Neural progenitor cell (in vitro differentiated cells): ENCODE measurements around the gene SLC9B1.

ENCODE experiments used
- CTCF ChIP-seq: fragments of 200-600 bp; sonication (generic); IDR thresholded peaks from 2 replicates; pipeline ENCODE4 v1.5.1; 2017; ENCODE audit warnings: antibody characterized with exemption, mild to moderate bottlenecking
- EZH2 ChIP-seq: fragments of 200-600 bp; sonication (generic); IDR thresholded peaks from 2 replicates; pipeline ENCODE4 v1.6.1; 2017; ENCODE audit warnings: antibody characterized with exemption, mild to moderate bottlenecking, moderate library complexity

GRCh38 chr4:103018391-103019307 is 856 bp downstream of the SLC9B1 start:
- TF ChIP-seq CTCF (no peak), EZH2 (no peak)
